ENCODE data around the gene ANAPC13.

DNA sequence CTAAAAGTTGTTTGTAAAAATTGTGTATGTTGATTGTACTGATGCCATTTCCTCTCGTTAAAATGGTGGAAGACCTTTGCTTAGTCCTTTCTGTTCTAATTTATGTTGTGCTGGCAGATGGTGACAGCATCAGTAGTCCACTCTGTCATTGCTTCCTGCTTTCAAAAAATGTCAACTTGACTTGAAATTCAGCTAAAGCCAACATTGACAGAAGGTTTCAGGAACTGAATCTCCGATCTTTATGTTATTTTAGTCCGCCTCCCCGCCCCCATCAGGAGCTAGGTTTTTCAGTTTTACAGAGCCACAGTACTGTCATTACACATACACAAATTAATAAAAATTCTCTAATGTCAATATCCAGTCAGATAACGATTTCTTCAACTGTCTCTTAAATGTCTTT is 1.6 kb upstream of the ANAPC13 start:
- TF ChIP-seq, protein P1, sequence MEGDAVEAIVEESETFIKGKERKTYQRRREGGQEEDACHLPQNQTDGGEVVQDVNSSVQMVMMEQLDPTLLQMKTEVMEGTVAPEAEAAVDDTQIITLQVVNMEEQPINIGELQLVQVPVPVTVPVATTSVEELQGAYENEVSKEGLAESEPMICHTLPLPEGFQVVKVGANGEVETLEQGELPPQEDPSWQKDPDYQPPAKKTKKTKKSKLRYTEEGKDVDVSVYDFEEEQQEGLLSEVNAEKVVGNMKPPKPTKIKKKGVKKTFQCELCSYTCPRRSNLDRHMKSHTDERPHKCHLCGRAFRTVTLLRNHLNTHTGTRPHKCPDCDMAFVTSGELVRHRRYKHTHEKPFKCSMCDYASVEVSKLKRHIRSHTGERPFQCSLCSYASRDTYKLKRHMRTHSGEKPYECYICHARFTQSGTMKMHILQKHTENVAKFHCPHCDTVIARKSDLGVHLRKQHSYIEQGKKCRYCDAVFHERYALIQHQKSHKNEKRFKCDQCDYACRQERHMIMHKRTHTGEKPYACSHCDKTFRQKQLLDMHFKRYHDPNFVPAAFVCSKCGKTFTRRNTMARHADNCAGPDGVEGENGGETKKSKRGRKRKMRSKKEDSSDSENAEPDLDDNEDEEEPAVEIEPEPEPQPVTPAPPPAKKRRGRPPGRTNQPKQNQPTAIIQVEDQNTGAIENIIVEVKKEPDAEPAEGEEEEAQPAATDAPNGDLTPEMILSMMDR (IDR thresholded peaks at IDR 0.05 in 8 of 11, conservative IDR thresholded peaks at IDR 0.05 in 3 of 11) = no peak
- TF ChIP-seq POLR2A (IDR thresholded peaks at IDR 0.05) = no peak
- no peak for TF ChIP-seq POLR2AphosphoS5 (IDR thresholded peaks at IDR 0.05)
